Activated naive CD8-positive, alpha-beta T cell treated with anti-CD3 and anti-CD28 coated beads, Interleukin-2, amount 50 U/mL, for 16 hours (primary cell): Measurements from ENCODE around the gene DTX3L.

ENCODE experiments used
- DNase-seq: peaks from one replicate; pipeline ENCODE4 v3.0.0-alpha.2; 2020; ENCODE audit warnings: low read depth, low spot score

Gene DTX3L

DNA sequence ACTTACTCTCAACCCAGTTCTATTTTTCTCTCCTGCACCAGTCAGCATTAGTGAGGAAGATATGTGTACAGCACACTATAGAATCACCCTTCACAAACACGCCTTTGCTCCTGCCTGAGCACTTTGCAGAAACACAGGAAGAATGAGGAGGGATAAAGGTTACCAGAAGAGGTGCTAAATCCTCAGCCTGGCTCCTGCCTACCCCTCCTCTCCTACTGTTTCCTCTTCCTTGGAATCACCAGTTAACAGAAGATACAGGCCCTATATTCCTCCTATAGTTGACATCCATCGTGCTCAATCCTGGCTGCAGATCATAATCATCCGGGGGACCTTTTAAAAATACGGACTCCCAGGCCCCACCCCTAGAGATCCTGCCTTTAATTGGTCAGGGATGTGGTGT is 42.2 kb downstream of the DTX3L start:
- no peak for DNase-seq

- DNase-seq, result no peak
Observed at GRCh38 chr3:122608916-122609315, 44.8 kb downstream of the DTX3L start.

- no peak for DNase-seq
Observed at GRCh38 chr3:122609798-122610559, 45.8 kb downstream of the DTX3L start.

DNA sequence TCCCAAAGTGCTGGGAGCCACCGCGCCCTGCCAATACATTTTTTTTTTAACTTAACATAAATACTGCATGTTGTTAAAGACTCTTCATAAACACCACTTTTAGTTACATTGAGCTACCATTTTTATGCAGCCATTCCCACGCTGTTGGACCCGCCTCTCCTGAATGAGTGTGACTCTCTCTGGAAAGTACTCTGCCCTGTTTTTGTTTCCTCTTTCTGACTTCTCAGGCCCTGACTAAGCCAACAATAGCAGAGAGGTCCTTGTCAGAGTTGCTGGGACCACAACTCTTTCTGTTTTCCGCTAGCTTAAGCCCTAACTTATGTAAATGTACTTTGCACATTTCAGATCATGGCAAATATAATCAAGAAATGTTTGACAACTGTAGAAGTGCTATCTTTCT is 48.6 kb downstream of the DTX3L start:
- no peak for DNase-seq

DNA sequence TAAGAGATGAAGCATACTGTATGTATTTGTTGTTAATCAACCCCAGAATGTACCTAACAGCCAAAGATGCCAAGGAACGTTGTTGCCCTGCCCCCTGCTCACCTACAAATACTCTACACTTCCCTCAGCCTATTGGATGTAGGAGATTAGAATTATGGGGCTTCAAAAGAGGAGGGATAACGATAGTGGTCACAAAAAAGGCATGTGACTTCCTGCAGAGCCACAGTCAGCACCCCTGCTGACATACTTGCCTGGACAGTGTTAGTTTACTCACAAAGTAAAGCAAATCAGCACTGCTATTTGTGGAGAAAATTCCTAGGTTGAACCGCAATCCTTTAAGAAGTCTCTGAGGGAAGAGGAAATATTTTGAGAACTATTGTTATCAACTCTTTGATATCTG is 51.2 kb downstream of the DTX3L start:
- DNase-seq, result no peak

- DNase-seq, result no peak
Observed at GRCh38 chr3:122618614-122619013, 54.5 kb downstream of the DTX3L start.

DNA sequence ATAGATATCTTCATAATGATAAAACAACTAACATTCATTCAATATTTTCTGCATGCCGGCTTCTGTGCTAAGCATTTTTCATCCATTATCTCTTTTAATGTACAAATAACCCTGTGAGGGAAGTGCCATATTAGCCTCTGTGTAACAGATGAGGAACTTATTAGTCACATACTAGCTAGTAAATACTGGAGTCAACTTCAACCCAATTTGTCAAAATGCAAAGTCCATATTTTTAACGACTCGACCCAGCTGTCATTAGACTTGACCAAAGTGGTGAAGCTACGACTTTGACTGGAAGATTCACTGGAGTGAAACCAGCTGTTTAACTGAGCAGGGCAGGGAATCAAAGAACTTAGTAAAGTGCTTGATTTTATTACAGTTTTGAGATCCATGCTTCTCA is 54.9 kb downstream of the DTX3L start:
- no peak for DNase-seq

- DNase-seq, result no peak
Observed at GRCh38 chr3:122620399-122620798, 56.3 kb downstream of the DTX3L start.

DNA sequence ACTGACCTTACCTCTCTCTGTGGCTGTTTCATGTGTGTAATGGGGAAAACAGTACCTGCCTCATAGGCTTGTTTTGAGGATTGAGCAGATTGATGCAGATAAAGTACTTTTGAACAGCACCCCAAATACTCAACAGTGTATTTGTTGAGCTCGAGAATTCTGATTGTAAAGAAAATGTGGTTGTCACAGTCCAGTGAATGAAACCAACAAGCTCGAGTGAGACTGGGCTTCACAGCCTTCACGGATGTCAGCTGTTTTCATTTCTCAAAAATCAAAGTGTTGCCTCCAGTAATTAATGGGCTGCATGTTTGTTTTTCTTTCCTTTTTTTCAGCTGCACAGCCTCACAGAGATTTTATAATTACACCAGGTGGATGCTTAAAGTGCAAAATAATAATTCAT is 57.0 kb downstream of the DTX3L start:
- DNase-seq, result no peak

DNA sequence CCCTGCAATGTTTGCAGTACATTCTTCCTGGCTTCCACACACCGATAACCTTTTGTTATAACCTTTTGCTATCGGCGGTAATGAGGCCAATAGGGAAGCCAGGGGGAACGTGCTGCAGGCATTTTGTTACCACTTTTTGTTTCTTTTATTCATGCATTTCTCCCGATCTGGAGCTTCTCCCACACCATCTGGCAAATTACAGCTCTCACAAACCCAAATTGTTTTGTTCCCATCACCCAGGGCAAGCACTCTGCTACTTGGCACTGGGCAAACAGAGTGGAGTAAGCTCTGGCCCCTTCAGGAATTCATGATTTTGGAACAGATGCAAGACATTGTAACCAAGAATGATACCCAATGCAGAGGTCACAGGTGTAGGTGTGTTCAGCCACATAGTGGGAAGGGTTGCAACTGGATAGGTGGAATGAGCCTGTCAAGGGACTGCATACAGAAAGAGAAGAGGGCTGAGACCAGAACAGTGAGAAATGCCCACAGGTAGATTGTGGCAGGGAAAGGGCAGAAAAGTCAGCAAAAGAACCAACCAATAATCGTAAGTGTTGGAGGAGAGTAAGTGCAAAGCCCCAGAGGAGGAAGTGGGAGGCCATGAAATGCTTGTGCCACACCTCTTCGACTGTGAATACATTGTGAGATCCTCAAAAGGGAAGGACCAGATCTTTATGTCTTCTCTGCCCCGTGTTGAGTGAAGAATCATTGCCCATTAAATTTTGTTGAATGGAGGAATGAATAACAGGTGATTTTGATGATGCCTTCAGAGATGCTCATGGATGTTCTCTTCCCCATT is 59.1 kb downstream of the DTX3L start:
- no peak for DNase-seq
